NT2/D1 (cell line): ENCODE results near the gene PIGU.

Source experiments
- SUZ12 ChIP-seq: IDR thresholded peaks from 2 replicates; pipeline ENCODE4 v1.6.1; 2011; ENCODE audit not compliant: insufficient read length, insufficient read depth; ENCODE audit errors: extremely low read depth
- YY1 ChIP-seq: IDR thresholded peaks from 2 replicates; pipeline ENCODE4 v1.6.1; 2011; ENCODE audit not compliant: insufficient read length, insufficient read depth
- ZNF274 ChIP-seq: IDR thresholded peaks from 2 replicates; pipeline ENCODE4 v1.6.1; 2011; ENCODE audit warnings: mild to moderate bottlenecking, low read depth, low read length

DNA sequence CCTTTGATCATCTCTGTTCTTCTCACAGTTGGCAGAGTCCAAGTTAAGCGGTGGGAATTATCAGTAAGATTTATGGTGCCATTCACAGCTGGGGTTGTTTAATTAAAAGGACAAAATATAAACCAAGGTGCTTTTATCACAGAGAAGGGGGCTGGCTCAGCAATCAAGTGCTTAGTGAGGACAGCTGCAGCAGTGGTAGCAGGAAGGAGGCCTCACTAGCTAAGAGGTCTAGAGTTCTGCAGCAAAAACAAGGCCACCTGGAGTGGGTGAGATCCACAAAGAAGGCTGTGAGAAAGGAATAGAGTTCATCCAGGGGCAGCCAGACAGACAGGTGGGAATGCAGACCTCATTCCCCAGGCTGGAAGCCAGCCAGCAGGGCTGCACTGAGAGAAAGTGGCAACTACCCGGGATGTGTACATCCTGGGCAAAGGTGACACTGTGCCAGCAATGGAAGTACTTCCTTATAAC, 37.1 kb downstream of the PIGU start:
- TF ChIP-seq ZNF274 (no peak), YY1 (no peak), SUZ12 (no peak)
